Activated CD4-positive, alpha-beta T cell treated with anti-CD3 and anti-CD28 coated beads, Interleukin-2, amount 10 ng/mL, durations not matched to agents 24 days and 14 days (primary cell): Measurements from ENCODE around the gene TMEM106C. TPM values are rescaled to one million over a fixed set of nuclear protein-coding genes. Genes with fewer than 3 reads are reported as not detected.
"Not testable (repeated sequence)": the region's sequence is repeated elsewhere in the genome, so short reads cannot be mapped to it uniquely, and the experiment has no call there.

Experiments used
- DNase-seq: peaks from one replicate; pipeline ENCODE4 v3.0.0; 2022
- H3K27ac Mint-ChIP-seq: one replicate; pipeline ENCODE4 v1.8.0; 2022; ENCODE audit warnings: mild to moderate bottlenecking, mixed read lengths
- H3K27me3 Mint-ChIP-seq: one replicate; pipeline ENCODE4 v1.8.0; 2022; ENCODE audit warnings: mixed read lengths
- H3K36me3 Mint-ChIP-seq: one replicate; pipeline ENCODE4 v1.8.0; 2022; ENCODE audit warnings: low read depth, mild to moderate bottlenecking, mixed read lengths
- H3K4me1 Mint-ChIP-seq: one replicate; pipeline ENCODE4 v1.8.0; 2021; ENCODE audit warnings: mixed read lengths
- H3K4me3 Mint-ChIP-seq: one replicate; pipeline ENCODE4 v1.8.0; 2022; ENCODE audit warnings: mild to moderate bottlenecking, moderate library complexity, mixed read lengths
- H3K9me3 Mint-ChIP-seq: one replicate; pipeline ENCODE4 v1.8.0; 2021; ENCODE audit warnings: mixed read lengths
- intact Hi-C: fragments of 100-400 bp; cut with micrococcal nuclease; formaldehyde crosslinking; loops from one replicate; pipeline ENCODE4 v1.15.1; 2023
- total RNA-seq: library from RNA; stranded (reverse); gene quantifications from 2 replicates; pipeline ENCODE4 v1.2.3, GENCODE V29; 2022

Gene TMEM106C
- total RNA-seq, 1 donor from 2014 or later: 155 TPM

DNA sequence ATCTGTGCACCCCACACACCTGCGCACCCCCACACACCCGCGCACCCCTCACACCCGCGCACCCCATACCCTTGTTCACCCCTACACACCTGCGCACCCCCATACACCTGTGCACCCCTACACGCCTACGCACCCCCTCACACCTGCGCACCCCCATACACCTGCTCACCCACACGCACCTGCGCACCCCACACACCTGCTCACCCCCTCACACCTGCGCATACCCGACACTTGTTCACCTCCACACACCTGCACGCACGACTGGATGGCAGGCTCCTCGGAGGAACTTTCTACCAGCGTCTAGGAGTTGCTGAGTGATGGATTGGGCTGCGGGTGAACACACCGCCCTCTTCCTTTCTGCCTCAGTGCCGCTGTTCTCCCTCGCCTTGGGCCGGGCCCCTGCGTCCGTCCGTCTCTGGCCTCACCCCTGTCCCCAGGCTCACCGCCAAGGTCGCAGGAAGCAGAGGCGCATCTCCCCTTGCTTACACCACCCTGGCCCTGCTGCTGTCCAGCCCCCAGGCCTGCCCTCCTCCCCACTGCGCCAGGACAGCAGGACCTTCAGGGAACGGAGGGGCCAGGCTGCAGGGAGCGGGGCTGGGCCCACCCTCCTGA lies 20.7 kb upstream of the TMEM106C start:
- no peak for DNase-seq
- Mint-ChIP-seq H3K4me3 (no peak overlapping the region), H3K27me3 (peaks cover 21% of the 10 kb centered on the region), H3K36me3 (no peaks in the 10 kb centered on the region), H3K4me1 (peaks cover 3% of the 10 kb centered on the region), H3K9me3 (no peaks in the 10 kb centered on the region), H3K27ac (no peak overlapping the region)
- intact Hi-C loops: no loop called here

- intact Hi-C loops: no loop called here
- Mint-ChIP-seq H3K27ac (no peak overlapping the region), H3K9me3 (no peaks in the 10 kb centered on the region), H3K4me1 (peaks cover 3% of the 10 kb centered on the region), H3K27me3 (peaks cover 21% of the 10 kb centered on the region), H3K4me3 (no peak overlapping the region), H3K36me3 (no peaks in the 10 kb centered on the region)
- no peak for DNase-seq
Measured at GRCh38 chr12:47943623-47944340, 19.6 kb upstream of the TMEM106C start.

DNA sequence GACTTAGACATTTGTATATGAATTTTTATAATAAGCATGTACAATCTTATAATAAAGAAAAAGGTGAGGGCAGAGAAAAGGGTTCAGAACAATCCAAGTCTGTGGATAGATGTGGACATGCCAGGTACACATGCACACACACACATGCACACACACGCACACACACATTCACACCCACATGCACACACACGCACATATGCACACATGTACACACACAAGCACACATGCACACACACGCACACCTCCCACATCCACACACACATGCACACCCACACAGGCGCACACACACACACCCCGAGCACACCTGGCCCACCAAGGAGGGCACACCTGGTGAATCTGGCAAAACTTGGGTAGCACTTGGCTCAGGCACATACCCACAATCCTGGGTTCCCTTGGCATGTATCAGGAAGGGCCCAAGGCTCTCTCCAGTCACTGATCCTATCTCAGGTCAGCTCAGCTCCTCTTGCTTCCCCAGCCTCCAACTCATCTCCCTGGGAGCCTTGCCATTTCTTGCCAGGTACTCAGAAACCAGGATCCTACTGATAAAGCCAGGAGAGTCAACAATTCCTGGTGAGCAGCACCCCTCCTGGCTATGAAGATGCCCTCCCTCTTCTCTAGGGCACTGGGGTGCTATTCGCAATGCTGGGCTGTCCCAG lies 18.6 kb upstream of the TMEM106C start:
- H3K27me3 Mint-ChIP-seq: peaks cover 21% of the 10 kb centered on the region
- no peaks in the 10 kb centered on the region for H3K9me3 Mint-ChIP-seq
- H3K36me3 Mint-ChIP-seq: no peaks in the 10 kb centered on the region
- H3K27ac Mint-ChIP-seq: no peak overlapping the region
- DNase-seq: no peak
- intact Hi-C loops: no loop called here
- H3K4me3 Mint-ChIP-seq: no peak overlapping the region
- H3K4me1 Mint-ChIP-seq: peaks cover 11% of the 10 kb centered on the region

DNA sequence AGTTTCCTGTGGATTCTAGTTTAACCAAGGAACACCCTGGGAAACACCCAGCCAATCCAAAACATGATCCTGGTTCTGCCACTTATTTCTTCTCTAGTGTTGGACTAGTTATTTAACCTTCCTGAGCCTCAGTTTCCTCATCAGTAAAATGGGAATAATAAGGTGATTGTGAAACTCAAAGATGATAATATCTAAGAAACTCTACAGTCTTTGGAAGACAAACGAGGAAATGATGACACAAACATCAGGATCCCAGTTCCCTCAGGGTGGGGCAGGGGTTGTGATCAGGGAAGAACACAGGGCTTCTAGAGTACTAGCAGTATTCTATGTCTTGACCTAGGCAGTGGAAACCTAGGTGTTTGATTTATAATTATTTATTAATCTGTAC lies 18.1 kb upstream of the TMEM106C start:
- Mint-ChIP-seq H3K27ac (no peak overlapping the region), H3K4me1 (peaks cover 11% of the 10 kb centered on the region), H3K36me3 (no peaks in the 10 kb centered on the region), H3K27me3 (peaks cover 21% of the 10 kb centered on the region), H3K9me3 (no peaks in the 10 kb centered on the region), H3K4me3 (no peak overlapping the region)
- DNase-seq: no peak
- intact Hi-C loops: no loop called here

- H3K36me3 Mint-ChIP-seq: no peaks in the 10 kb centered on the region
- peaks cover 11% of the 10 kb centered on the region for H3K4me1 Mint-ChIP-seq
- intact Hi-C loops: no loop called here
- peak overlapping the region; percentile 38 for H3K27ac Mint-ChIP-seq
- no peak for DNase-seq
- H3K9me3 Mint-ChIP-seq: no peaks in the 10 kb centered on the region
- H3K27me3 Mint-ChIP-seq: peaks cover 13% of the 10 kb centered on the region
- no peak overlapping the region for H3K4me3 Mint-ChIP-seq
Measured at GRCh38 chr12:47946413-47947323, 16.7 kb upstream of the TMEM106C start.

GRCh38 chr12:47947341-47947740 lies 16.1 kb upstream of the TMEM106C start:
- intact Hi-C loops: no loop called here
- Mint-ChIP-seq H3K27ac (no peak overlapping the region), H3K4me1 (peaks cover 11% of the 10 kb centered on the region), H3K27me3 (peaks cover 16% of the 10 kb centered on the region), H3K4me3 (no peak overlapping the region), H3K36me3 (no peaks in the 10 kb centered on the region), H3K9me3 (no peaks in the 10 kb centered on the region)
- DNase-seq: no peak

DNA sequence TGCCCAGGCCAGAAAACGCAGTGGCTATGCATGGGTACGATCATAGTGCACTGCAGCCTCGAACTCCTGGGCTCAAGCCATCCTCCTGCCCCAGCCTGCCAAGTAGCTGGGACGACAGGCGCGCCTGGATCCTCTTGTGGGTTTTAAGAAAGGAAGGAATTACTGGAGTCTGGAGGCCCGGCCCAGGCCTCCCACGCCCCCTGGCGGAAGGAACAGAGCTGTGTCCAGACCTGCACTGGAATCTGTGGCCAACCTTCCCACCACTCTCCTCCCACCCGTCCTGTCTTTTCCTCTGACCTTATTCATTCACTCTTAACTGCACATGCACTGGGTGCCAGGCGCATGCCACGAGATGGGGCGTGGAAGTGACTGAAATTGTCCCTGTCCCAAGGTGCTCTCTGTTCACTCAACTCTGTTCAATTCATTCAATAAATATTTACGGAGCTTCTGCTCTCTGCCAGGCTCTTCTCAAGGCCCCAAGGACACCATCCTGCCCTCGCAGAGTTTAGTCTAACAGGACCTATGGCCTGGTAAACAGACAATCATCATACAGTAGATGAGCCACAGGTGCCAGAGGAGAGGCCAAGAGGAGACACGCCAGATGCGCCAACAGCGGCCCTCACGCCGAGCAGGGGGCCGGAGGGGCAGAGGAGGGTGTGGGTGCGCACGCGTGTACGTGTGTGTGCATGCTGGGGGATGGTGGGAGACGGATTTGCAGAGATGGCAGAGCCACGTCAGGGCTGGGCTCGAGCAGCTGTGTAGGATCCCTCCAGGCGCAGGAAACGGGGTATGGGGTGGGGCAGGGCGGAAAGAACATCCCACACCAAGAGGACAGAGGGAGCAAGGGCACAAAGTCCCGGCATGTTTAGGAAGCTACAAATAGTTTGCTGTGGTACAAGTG lies 13.7 kb upstream of the TMEM106C start:
- Mint-ChIP-seq H3K27me3 (peaks cover 10% of the 10 kb centered on the region), H3K4me3 (no peak overlapping the region), H3K36me3 (no peaks in the 10 kb centered on the region), H3K27ac (peak overlapping the region; percentile 45), H3K9me3 (no peaks in the 10 kb centered on the region), H3K4me1 (peaks cover 16% of the 10 kb centered on the region)
- intact Hi-C loops: loop anchor here (1.0 to 2.0 kb wide), 2 partner anchors 45 to 90 kb away; partner anchors contain the start of gene VDR
- DNase-seq: peak; percentile 86

GRCh38 chr12:47950856-47951468 lies 12.4 kb upstream of the TMEM106C start:
- Mint-ChIP-seq H3K27me3 (peaks cover 10% of the 10 kb centered on the region), H3K9me3 (no peaks in the 10 kb centered on the region), H3K36me3 (no peaks in the 10 kb centered on the region), H3K4me1 (peaks cover 16% of the 10 kb centered on the region), H3K4me3 (no peak overlapping the region), H3K27ac (no peak overlapping the region)
- DNase-seq: no peak
- intact Hi-C loops: no loop called here

DNA sequence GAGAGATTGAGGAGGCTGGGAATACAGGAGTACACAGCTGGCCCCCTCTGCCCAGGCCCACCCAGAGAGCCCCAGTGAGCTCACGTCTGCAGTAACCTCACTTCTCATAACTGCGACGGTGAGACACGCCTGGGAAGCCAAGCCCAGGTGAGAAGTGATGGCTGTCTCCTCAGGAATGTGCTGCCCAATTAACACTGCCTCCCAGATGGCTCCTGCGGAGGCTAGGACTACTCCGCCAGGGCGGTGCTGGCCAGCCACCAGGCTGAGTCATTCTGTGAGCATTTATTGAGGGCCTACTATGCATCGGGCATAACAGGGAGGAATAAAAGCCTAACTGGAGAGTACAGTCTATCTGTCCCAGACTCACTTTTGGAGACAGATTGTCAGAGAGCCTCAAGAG lies 9.3 kb upstream of the TMEM106C start:
- peaks cover 14% of the 10 kb centered on the region for H3K27me3 Mint-ChIP-seq
- H3K9me3 Mint-ChIP-seq: peaks cover 5% of the 10 kb centered on the region
- no peak overlapping the region for H3K4me3 Mint-ChIP-seq
- peaks cover 12% of the 10 kb centered on the region for H3K4me1 Mint-ChIP-seq
- intact Hi-C loops: no loop called here
- no peak for DNase-seq
- no peak overlapping the region for H3K27ac Mint-ChIP-seq
- peaks cover 3% of the 10 kb centered on the region for H3K36me3 Mint-ChIP-seq

DNA sequence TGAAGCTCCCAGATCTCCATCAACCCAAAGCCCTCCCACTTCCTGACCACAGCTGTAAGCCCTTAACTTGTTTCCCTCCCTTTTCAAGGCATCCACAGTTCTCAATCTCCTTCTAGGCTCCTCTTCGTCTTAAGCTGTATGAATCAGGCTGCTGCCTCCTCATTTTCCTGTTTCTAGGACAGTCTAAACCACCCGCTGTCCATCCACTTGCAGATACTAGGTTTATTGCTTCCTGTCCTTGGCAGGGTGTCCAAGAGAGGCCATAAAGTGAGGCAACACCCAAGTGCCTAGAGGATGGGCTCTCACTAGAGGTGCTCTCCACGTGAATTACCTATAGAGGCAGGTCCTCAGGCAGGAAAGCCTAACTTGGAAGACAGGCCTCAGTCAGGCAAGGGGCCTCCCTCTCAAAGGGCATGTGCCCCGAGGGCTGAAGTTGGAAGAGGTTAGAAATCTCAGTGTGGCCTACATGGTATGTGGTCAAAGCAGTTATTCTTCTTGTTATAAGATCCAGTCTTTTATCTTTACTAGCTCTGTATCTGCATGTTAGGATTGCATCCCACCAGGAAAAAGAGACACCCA lies 8.8 kb upstream of the TMEM106C start:
- H3K9me3 Mint-ChIP-seq: peaks cover 9% of the 10 kb centered on the region
- H3K36me3 Mint-ChIP-seq: peaks cover 3% of the 10 kb centered on the region
- H3K4me1 Mint-ChIP-seq: peaks cover 7% of the 10 kb centered on the region
- intact Hi-C loops: no loop called here
- H3K4me3 Mint-ChIP-seq: no peak overlapping the region
- H3K27ac Mint-ChIP-seq: no peak overlapping the region
- no peak for DNase-seq
- H3K27me3 Mint-ChIP-seq: peaks cover 17% of the 10 kb centered on the region

- no peak for DNase-seq
- Mint-ChIP-seq H3K9me3 (peaks cover 12% of the 10 kb centered on the region), H3K36me3 (peaks cover 3% of the 10 kb centered on the region), H3K27ac (no peak overlapping the region), H3K27me3 (peaks cover 21% of the 10 kb centered on the region), H3K4me1 (peaks cover 5% of the 10 kb centered on the region), H3K4me3 (no peak overlapping the region)
- intact Hi-C loops: no loop called here
Measured at GRCh38 chr12:47955059-47955458, 8.3 kb upstream of the TMEM106C start.

DNA sequence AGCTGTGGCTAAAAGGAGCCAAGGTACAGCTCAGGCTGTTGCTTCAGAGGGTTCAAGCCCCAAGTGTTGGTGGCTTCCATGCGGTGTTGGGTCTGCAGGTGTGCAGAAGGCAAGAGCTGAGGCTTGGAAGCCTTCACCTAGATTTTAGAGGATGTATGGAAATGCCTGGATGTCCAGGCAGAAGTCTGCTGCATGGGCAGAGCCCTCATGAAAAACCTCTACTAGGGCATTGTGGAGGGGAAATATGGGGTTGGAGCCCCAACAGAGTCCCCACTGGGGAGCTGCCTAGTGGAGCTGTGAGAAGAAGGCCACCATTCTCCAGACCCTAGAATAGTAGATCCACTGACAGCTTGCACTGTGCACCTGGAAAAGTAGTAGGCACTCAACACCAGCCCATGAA lies 5.7 kb upstream of the TMEM106C start:
- H3K4me1 Mint-ChIP-seq, DNase-seq, H3K36me3 Mint-ChIP-seq, intact Hi-C loops, H3K27ac Mint-ChIP-seq, H3K4me3 Mint-ChIP-seq: not testable (repeated sequence)
- H3K9me3 Mint-ChIP-seq: peaks cover 12% of the 10 kb centered on the region
- H3K27me3 Mint-ChIP-seq: peaks cover 35% of the 10 kb centered on the region
